Kidney tubule cell (primary cell): ENCODE measurements around the gene TTC17.
"Not testable (repeated sequence)": the region's sequence is repeated elsewhere in the genome, so short reads cannot be mapped to it uniquely, and the experiment has no call there.

Source experiments
- DNase-seq: peaks from one replicate; pipeline ENCODE4 v3.0.0-alpha.2; 2018; ENCODE audit warnings: low spot score

The TTC17 gene

DNA sequence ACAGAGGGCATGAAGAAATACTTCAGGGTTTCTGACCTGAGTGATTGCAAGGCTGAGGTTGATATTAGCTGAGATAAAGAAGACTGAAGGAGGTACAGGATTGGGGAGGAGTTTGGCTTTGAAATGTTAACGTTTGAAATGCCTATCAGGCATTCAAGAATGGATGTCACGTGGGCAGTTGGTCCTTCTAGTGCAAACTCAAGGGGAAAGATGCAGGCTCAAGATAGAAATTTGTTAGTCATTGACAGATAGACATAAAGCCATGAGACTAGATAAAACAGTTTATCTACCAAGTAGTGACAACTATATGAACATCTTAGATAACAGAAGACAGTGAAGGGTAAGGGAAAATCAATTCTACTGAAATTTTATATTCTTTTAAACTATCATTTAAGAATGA lies 23.1 kb downstream of the TTC17 start:
- no peak for DNase-seq

- DNase-seq: no peak
Measured at GRCh38 chr11:43382614-43383013, 23.9 kb downstream of the TTC17 start.

- DNase-seq: no peak
Measured at GRCh38 chr11:43384393-43384792, 25.7 kb downstream of the TTC17 start.

DNA sequence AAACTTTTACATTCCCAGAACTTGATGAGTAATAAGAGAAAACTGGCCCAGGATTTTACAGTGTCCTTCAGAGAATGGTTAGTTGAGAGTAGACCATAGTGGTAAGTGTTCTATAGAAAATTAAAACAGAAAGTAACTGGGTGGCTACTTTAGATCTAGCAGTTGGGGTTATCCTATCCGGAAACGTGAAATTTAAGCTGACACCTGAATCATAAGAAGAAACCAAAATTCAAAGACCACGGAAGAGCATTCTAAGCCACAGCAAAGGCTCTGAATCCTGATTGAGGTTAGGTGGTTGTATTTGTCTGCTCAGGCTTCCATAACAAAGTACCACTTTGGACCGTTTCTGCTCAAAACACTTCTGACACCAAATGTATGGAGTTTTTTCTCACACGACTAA lies 34.0 kb downstream of the TTC17 start:
- no peak for DNase-seq

- DNase-seq: peak; percentile 8
Measured at GRCh38 chr11:43393765-43394355, 35.1 kb downstream of the TTC17 start.

DNA sequence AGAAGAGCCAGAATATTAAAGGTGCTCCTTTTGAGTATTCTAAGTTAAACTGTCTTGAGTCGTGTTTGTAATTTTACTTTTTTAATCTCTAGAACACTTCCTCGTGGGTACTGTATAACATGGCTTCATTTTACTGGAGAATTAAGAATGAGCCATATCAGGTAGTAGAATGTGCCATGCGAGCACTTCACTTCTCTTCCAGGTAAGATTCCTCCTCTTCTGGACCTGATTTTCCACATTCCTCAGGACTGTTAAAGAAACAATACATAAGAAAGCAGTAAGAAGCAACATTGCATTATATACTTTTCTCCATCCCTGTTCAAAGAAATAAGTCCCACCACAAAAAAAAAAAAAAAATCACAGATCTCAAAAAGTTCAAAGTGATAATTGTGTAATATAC lies 37.9 kb downstream of the TTC17 start:
- DNase-seq: no peak

DNA sequence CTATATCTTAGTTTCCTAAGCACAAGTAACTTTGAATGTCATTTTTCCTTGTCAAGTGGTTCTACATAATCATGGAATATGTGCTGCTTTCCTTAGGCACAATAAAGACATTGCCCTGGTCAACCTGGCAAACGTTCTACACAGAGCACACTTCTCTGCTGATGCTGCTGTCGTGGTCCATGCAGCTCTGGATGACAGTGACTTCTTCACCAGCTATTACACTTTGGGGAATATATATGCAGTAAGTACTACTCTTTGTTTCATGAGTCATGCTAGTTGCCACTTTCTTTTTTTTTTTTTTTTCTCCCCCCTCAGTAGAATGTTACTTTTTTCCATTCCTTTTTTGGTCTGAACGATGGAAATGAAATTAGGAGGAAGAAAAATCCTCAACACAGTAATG lies 38.5 kb downstream of the TTC17 start:
- no peak for DNase-seq

DNA sequence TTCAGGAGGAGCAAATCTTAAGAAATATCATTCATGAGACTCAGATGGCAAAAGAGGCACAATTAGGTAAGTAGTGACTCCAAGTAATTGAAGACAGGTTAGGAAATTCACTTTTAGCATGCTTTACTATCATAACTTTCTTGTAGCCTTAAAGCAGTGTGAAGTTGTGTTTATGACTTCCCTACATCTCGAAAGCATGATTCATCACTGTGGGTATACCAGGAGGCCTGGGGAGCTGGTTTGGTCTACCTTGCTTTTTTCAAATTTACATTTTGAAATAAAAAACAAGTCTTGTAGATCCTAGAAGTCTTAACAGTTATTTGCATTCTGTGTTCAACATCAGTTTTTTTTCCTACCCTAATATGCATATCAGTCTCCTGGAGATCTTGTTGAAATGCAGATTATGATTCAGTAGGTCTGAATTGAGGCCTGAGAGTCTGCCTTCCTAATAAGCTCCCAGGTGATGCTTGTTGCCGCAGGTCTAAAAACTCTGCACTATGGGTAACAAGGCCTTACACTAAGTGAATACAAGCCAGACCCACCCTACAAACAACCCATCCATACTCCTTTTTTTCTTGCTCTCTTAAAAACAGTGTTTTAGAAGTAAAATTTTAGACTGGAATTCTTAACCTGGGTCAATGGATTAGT lies 41.4 kb downstream of the TTC17 start:
- DNase-seq: peak; percentile 27

- DNase-seq: no peak
Measured at GRCh38 chr11:43401252-43401651, 42.5 kb downstream of the TTC17 start.

- DNase-seq: not testable (repeated sequence)
Measured at GRCh38 chr11:43401811-43402210, 43.1 kb downstream of the TTC17 start.

- no peak for DNase-seq
Measured at GRCh38 chr11:43403357-43404231, 44.9 kb downstream of the TTC17 start.

DNA sequence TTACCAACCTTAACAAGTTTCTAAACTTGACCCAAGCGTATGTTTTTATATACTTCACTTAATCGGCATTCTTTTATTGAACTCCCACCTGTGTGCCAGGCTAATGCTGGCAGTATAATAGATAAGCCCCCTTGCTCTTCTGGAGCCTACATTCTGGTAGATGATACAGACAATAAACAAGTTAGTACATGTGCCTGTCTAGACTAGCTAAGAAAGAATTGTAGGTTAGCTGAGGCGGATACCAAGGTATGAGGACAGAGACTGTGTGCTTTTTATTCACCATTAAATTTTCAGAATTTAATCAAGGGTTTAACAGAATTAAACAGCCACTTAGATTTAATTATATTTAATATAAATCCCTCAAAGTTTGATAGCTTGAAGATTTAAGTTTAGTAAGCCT lies 45.7 kb downstream of the TTC17 start:
- DNase-seq: no peak

DNA sequence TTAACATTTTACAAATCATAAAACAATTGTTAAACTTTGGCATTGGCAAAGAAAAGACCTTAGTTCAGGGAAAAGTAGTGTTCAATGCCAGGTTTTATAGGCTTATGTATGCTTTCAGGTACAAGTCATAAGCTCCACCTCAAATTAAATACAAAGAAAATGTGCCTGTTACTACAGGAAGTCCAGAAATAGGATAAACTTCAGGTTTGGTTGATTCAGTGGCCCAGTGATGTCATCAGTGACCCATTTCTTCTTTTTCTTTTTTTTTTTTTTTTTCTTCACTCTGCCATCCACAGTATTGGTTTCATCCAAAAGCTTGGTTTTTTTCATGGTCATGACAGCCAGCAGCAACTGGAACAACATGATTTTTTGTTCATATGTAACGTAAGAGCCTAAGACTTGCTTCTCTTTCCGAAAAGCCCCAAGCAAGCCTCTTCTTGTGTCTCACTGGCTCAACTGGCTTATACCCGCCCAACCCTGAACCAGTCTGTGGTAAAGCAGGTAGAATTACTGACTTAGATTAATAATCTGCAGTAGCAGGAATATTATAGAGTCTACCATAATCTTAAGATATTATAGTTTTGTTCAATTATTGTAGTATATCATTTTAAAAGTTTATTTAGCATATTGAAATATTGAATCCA lies 46.2 kb downstream of the TTC17 start:
- no peak for DNase-seq

- DNase-seq: no peak
Measured at GRCh38 chr11:43408277-43408676, 49.6 kb downstream of the TTC17 start.

GRCh38 chr11:43410394-43410793 lies 51.7 kb downstream of the TTC17 start:
- no peak for DNase-seq

- DNase-seq: no peak
Measured at GRCh38 chr11:43418197-43418596, 59.5 kb downstream of the TTC17 start.

- peak; percentile 47 for DNase-seq
Measured at GRCh38 chr11:43419460-43419859, 60.7 kb downstream of the TTC17 start.

GRCh38 chr11:43427971-43428370 lies 69.3 kb downstream of the TTC17 start:
- DNase-seq: no peak

DNA sequence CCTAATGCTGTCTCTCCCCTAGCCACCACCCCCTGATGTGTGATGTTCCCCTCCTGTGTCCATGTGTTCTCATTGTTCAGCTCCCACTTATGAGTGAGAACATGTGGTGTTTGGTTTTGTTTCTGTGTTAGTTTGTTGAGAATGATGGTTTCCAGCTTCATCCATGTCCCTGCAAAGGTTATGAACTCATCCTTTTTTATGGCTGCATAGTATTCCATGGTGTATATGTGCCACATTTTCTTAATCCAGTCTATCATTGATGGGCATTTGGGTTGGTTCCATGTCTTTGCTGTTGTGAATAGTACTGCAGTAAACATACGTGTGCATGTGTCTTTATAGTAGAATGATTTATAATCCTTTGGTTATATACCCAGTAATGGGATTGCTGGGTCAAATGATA lies 72.2 kb downstream of the TTC17 start:
- DNase-seq: not testable (repeated sequence)

DNA sequence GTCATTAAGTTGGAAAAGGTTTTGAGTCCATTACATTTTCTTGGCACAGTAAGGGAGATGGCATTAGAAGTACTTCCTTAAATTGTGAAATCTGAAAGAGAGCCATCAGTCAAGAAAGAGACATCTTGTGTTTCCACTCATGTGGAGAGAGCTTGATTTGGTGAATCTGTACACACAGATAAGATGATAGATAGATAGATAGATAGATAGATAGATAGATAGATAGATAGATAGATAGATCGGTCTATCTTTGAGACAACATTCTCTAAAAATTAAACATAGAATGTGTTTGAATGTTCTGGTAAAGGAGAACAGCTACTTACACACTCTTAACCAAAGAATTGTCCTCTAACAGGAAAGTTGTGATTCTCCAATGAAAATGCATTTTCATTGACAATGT lies 76.2 kb downstream of the TTC17 start:
- no peak for DNase-seq

GRCh38 chr11:43440486-43440885 lies 81.8 kb downstream of the TTC17 start:
- no peak for DNase-seq

- DNase-seq: peak; percentile 17
Measured at GRCh38 chr11:43443811-43444210, 85.1 kb downstream of the TTC17 start.

DNA sequence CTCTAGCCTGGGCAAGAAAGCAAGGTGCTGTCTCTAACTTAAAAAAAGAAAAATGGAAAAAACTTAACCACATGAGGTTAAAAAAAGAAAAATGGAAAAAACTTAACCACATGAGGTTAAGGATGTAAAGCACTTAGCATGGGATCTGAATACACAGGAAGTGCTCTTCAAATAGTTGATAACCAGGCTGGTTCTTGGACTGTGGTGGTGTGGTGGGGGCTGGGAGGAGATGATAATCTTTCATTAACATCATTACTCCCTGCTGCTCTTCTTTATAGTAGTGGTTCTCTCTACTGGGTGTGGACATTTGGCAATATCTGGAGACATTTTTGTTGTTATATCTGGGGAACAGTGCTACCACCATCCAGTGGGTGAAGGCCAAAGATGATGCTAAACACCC lies 88.4 kb downstream of the TTC17 start:
- no peak for DNase-seq
